A673 (cell line): ENCODE results near the gene OAS2. TPM values are rescaled to one million over a fixed set of nuclear protein-coding genes. Genes with fewer than 3 reads are reported as not detected.

Experiments
- Bru-seq: library from RNA; stranded (reverse); fragments of 400-500 nt; gene quantifications from one replicate; lab custom pipeline; 2021; lab: Mats Ljungman, UMichigan
- BruChase-seq, 2 experiments: library from RNA; stranded (reverse); fragments of 400-500 nt; gene quantifications; one replicate each; lab custom pipeline; 2021; lab: Mats Ljungman, UMichigan
- BruUV-seq: library from RNA; stranded (reverse); fragments of 400-500 nt; replicated peaks from 2 replicates; lab custom pipeline; 2021; lab: Mats Ljungman, UMichigan
- CTCF ChIA-PET: fragments of 300-600 bp; sonication (Branson Sonifier 250); formaldehyde crosslinking; loops from one replicate; lab custom pipeline; 2022; ENCODE audit warnings: antibody characterized with exemption; lab: Charles Lee
- POLR2A ChIA-PET: fragments of 300-600 bp; sonication (Branson Sonifier 250); formaldehyde crosslinking; loops from one replicate; lab custom pipeline; 2022; ENCODE audit warnings: antibody characterized with exemption; ENCODE audit not compliant: low non-redundant PET; lab: Charles Lee
- DNase-seq: peaks from one replicate; pipeline ENCODE4 v3.0.0-alpha.2; 2015; ENCODE audit warnings: low spot score
- H3K27ac ChIP-seq: fragments of 200-600 bp; sonication (generic); 2 replicates; pipeline ENCODE4 v1.5.1; 2016; ENCODE audit warnings: mixed run types, low read depth, mild to moderate bottlenecking, mixed read lengths, antibody characterized with exemption, low read length; ENCODE audit not compliant: poor library complexity, severe bottlenecking
- H3K27me3 ChIP-seq: fragments of 200-600 bp; sonication (generic); replicated peaks from 2 replicates; pipeline ENCODE4 v1.6.1; 2017; ENCODE audit warnings: mixed run types, low read depth, mild to moderate bottlenecking, mixed read lengths, antibody characterized with exemption, low read length; ENCODE audit not compliant: insufficient read depth, poor library complexity
- H3K36me3 ChIP-seq: fragments of 200-600 bp; sonication (generic); 2 replicates; pipeline ENCODE4 v1.6.1; 2016; ENCODE audit warnings: mixed run types, mild to moderate bottlenecking, mixed read lengths, antibody characterized with exemption, low read length; ENCODE audit not compliant: insufficient read depth, poor library complexity, severe bottlenecking
- H3K4me1 ChIP-seq: fragments of 200-600 bp; sonication (generic); 2 replicates; pipeline ENCODE4 v1.6.1; 2017; ENCODE audit warnings: mixed run types, mild to moderate bottlenecking, mixed read lengths, antibody characterized with exemption, low read length; ENCODE audit not compliant: insufficient read depth, poor library complexity, severe bottlenecking
- H3K4me3 ChIP-seq: fragments of 200-600 bp; sonication (generic); 2 replicates; pipeline ENCODE4 v1.5.1; 2016; ENCODE audit warnings: low read depth, mixed run types, mild to moderate bottlenecking, mixed read lengths, low read length; ENCODE audit not compliant: poor library complexity, severe bottlenecking
- H3K9me3 ChIP-seq: fragments of 200-600 bp; sonication (generic); 2 replicates; pipeline ENCODE4 v1.6.1; 2016; ENCODE audit warnings: mixed run types, low read depth, mild to moderate bottlenecking, mixed read lengths, antibody characterized with exemption, low read length; ENCODE audit not compliant: poor library complexity, severe bottlenecking
- CTCF ChIP-seq: fragments of 300-800, 200-600 bp; sonication (generic); conservative IDR thresholded peaks from 2 replicates; pipeline ENCODE4 v1.5.1; 2017; ENCODE audit warnings: low read depth, mild to moderate bottlenecking, antibody characterized with exemption, low read length, moderate library complexity, mixed read lengths
- EZH2 ChIP-seq: fragments of 200-600 bp; sonication (generic); IDR thresholded peaks from 2 replicates; pipeline ENCODE4 v1.6.1; 2017; ENCODE audit warnings: borderline replicate concordance, low read depth, mild to moderate bottlenecking, mixed read lengths, antibody characterized with exemption, low read length; ENCODE audit not compliant: poor library complexity, severe bottlenecking
- intact Hi-C: fragments of 100-400 bp; cut with micrococcal nuclease; formaldehyde crosslinking; loops from one replicate; pipeline ENCODE4 v1.10.0; 2022; ENCODE audit not compliant: unreplicated experiment
- long read RNA-seq: library from polyadenylated mRNA; stranded (forward); transcript quantifications from one replicate; pipeline ENCODE4 v2.0.0, GENCODE V29; 2022
- total RNA-seq: library from RNA; stranded (reverse); gene quantifications from 2 replicates; pipeline ENCODE4 v1.2.3, GENCODE V29; 2021

Gene OAS2
- total RNA-seq (not detected in 2 replicates), Bru-seq, nascent RNA (percentile 9 among the genes with signal in this experiment), BruChase-seq, experiment 1, labeled RNA remaining after a 2-hour chase (percentile 19 among the genes with signal in this experiment), BruChase-seq, experiment 2, labeled RNA remaining after a 6-hour chase (percentile 16 among the genes with signal in this experiment)
- long read RNA-seq, result 0 reads

GRCh38 chr12:112978163-112979040, at the start of gene OAS2:
Gene OAS2, plus strand, starts transcription at chr12:112978519. Its CDS starts 90 bp downstream, at chr12:112978609.
- no TSS peak for BruUV-seq
- Histone ChIP-seq H3K27me3 (no peaks in the 10 kb centered on the region), H3K36me3 (no peaks in the 10 kb centered on the region), H3K4me3 (no peak within 1 kb of the TSS), H3K9me3 (no peaks in the 10 kb centered on the region), H3K4me1 (no peaks in the 10 kb centered on the region), H3K27ac (no peak within 1 kb of the TSS)
- CTCF ChIA-PET, result interaction anchor here (1.2 kb wide), 1 partner anchor 14 kb away, joined by 4 read pairs; no protein-coding TSS in a partner anchor
- TF ChIP-seq EZH2 (no peak), CTCF (no peak)
- peak; percentile 4 for DNase-seq
- intact Hi-C loops, result no loop called here
- POLR2A ChIA-PET, result no interaction called here

GRCh38 chr12:112928978-112929377, 49.3 kb upstream of the OAS2 start:
- DNase-seq, result no peak
- no TSS peak for BruUV-seq
- CTCF ChIA-PET, result no interaction called here

GRCh38 chr12:112929715-112930114, 48.6 kb upstream of the OAS2 start:
- no peak overlapping the region for H3K4me3 ChIP-seq
- no peak overlapping the region for H3K27ac ChIP-seq
- no peaks in the 10 kb centered on the region for H3K27me3 ChIP-seq
- intact Hi-C loops, result no loop called here
- DNase-seq, result no peak
- no peaks in the 10 kb centered on the region for H3K9me3 ChIP-seq
- no peak for TF ChIP-seq CTCF
- TF ChIP-seq EZH2, result no peak
- no peaks in the 10 kb centered on the region for H3K36me3 ChIP-seq
- H3K4me1 ChIP-seq, result no peaks in the 10 kb centered on the region
- ChIA-PET POLR2A (no interaction called here), CTCF (no interaction called here)
- BruUV-seq, result no TSS peak

More at GRCh38 chr12:112928978-112929377, 49.3 kb upstream of the OAS2 start:
- peak; percentile 28; the same call in 1 of the 2 replicates for TF ChIP-seq CTCF
- no peak for TF ChIP-seq EZH2
- intact Hi-C loops, result no loop called here
- no peak overlapping the region for H3K27ac ChIP-seq
- H3K36me3 ChIP-seq, result no peaks in the 10 kb centered on the region
- POLR2A ChIA-PET, result no interaction called here
- no peaks in the 10 kb centered on the region for H3K27me3 ChIP-seq
- H3K4me3 ChIP-seq, result no peak overlapping the region
- no peaks in the 10 kb centered on the region for H3K4me1 ChIP-seq
- no peaks in the 10 kb centered on the region for H3K9me3 ChIP-seq
